Prostate gland (tissue), 2 donors: ENCODE measurements around the gene CHAF1A. TPM values are rescaled to one million over a fixed set of nuclear protein-coding genes. Genes with fewer than 3 reads are reported as not detected.

ENCODE experiments used
- DNase-seq: peaks from one replicate; pipeline ENCODE4 v3.0.0-alpha.2; 2019; ENCODE audit warnings: low spot score
- H3K27ac ChIP-seq, 2 donors: fragments of 200-600 bp; sonication (generic); 2 replicates each; pipeline ENCODE4 v1.5.1; 2017 to 2019
- H3K27me3 ChIP-seq: fragments of 200-600 bp; sonication (generic); replicated peaks from 2 replicates; pipeline ENCODE4 v1.5.1; 2019; ENCODE audit not compliant: insufficient read depth
- H3K36me3 ChIP-seq, 2 donors: fragments of 200-600 bp; sonication (generic); 1 replicate in 1 of 2; 2 replicates in 1 of 2; pipeline versions ENCODE4 v1.5.1 to v1.8.1; 2017 to 2019
- H3K4me1 ChIP-seq: fragments of 200-600 bp; sonication (generic); replicated peaks from 2 replicates; pipeline ENCODE4 v1.5.1; 2019
- H3K4me3 ChIP-seq, 2 donors: fragments of 200-600 bp; sonication (generic); 2 replicates each; pipeline ENCODE4 v1.5.1; 2017 to 2019
- H3K9me3 ChIP-seq: fragments of 200-600 bp; sonication (generic); 2 replicates; pipeline ENCODE4 v1.5.1; 2017
- CTCF ChIP-seq, 4 experiments: fragments of 200-600 bp in 2 of 4; fragments of 450-650 bp in 2 of 4; sonication (generic) in 2 of 4; IDR thresholded peaks; 1 replicate in 3 of 4; 2 replicates in 1 of 4; pipeline ENCODE4 v1.5.1; 2016 to 2019; ENCODE audit warnings: antibody characterized with exemption in 4 of 4, mild to moderate bottlenecking in 2 of 4, moderate library complexity in 2 of 4
- POLR2A ChIP-seq: fragments of 450-650 bp; IDR thresholded peaks from one replicate; pipeline ENCODE4 v1.6.1; 2016; ENCODE audit warnings: antibody characterized with exemption, mild to moderate bottlenecking
- POLR2AphosphoS5 ChIP-seq: sonication (generic); formaldehyde crosslinking; IDR thresholded peaks from one replicate; pipeline ENCODE4 v1.6.1; 2017; ENCODE audit warnings: antibody characterized with exemption
- WGBS: methylation state at CpG from one replicate; pipeline ENCODE4 v1.1.5; 2018; 5-methylcytosine and 5-hydroxymethylcytosine counted together
- intact Hi-C: fragments of 100-400 bp; cut with DNase I; formaldehyde crosslinking; loops from one replicate; pipeline ENCODE4 v1.14.2; 2022
- total RNA-seq, 2 donors: library from RNA; depleted of rRNA; stranded (reverse); fragments of >200 nt; gene quantifications; one replicate each; pipeline ENCODE4 v1.1.0, GENCODE V29; 2016

CHAF1A gene
- total RNA-seq, result 10 to 100 TPM; 13.0 to 18.1 TPM

GRCh38 chr19:4402171-4403004 lies at the start of gene CHAF1A:
TSS of gene CHAF1A (plus strand) at chr19:4402640. CDS start at chr19:4402763, 123 bp downstream.
- WGBS, result under 1% methylated on average over 55 of the region's 84 CpGs
- Histone ChIP-seq H3K27me3 (no peaks in the 10 kb centered on the region), H3K27ac (peak within 1 kb of the TSS; percentile 97), H3K36me3 (no peaks in the 10 kb centered on the region), H3K4me3 (peak within 1 kb of the TSS; percentile 72 to 96), H3K9me3 (no peaks in the 10 kb centered on the region), H3K4me1 (peaks cover 22% of the 10 kb centered on the region)
- DNase-seq, result peak; percentile 100
- intact Hi-C loops, result loop anchor here (5.0 to 10.0 kb wide), 3 partner anchors 55 to 138 kb away; partner anchors contain the start of genes MPND and UBXN6
- peak; percentile 78 for TF ChIP-seq POLR2A
- peak in 3 of 4 experiments; percentile 12 to 28 (median 20) for TF ChIP-seq CTCF (IDR thresholded peaks at IDR 0.05)
- TF ChIP-seq POLR2AphosphoS5, result peak; percentile 99

- no peak overlapping the region for H3K4me3 ChIP-seq
- no peak overlapping the region for H3K27ac ChIP-seq
- DNase-seq, result no peak
- 38% methylated on average over 9 of the region's 9 CpGs for WGBS
- no peaks in the 10 kb centered on the region for H3K27me3 ChIP-seq
- intact Hi-C loops, result loop anchor here (5.0 kb wide), 1 partner anchor 85 kb away; no protein-coding TSS in a partner anchor
- TF ChIP-seq POLR2AphosphoS5 (no peak), CTCF (IDR thresholded peaks at IDR 0.05) (peak; percentile 65 to 85 (median 71))
- H3K4me1 ChIP-seq, result no peaks in the 10 kb centered on the region
- H3K36me3 ChIP-seq, result no peaks in the 10 kb centered on the region
- H3K9me3 ChIP-seq, result no peaks in the 10 kb centered on the region
Measured at GRCh38 chr19:4352701-4353121, 49.7 kb upstream of the CHAF1A start.

GRCh38 chr19:4354282-4354681 lies 48.2 kb upstream of the CHAF1A start:
- Histone ChIP-seq H3K27me3 (no peaks in the 10 kb centered on the region), H3K36me3 (no peaks in the 10 kb centered on the region), H3K4me3 (no peak overlapping the region), H3K4me1 (no peaks in the 10 kb centered on the region), H3K27ac (no peak overlapping the region), H3K9me3 (no peaks in the 10 kb centered on the region)
- intact Hi-C loops, result loop anchor here (5.0 kb wide), 1 partner anchor 87 kb away; no protein-coding TSS in a partner anchor
- no peak for DNase-seq
- WGBS, result 81% methylated on average over 12 of the region's 12 CpGs
- TF ChIP-seq POLR2A (no peak), POLR2AphosphoS5 (no peak), CTCF (IDR thresholded peaks at IDR 0.05) (no peak)

GRCh38 chr19:4354897-4355296 lies 47.5 kb upstream of the CHAF1A start:
- Histone ChIP-seq H3K4me3 (no peak overlapping the region), H3K27ac (no peak overlapping the region), H3K9me3 (no peaks in the 10 kb centered on the region), H3K36me3 (no peaks in the 10 kb centered on the region), H3K27me3 (no peaks in the 10 kb centered on the region), H3K4me1 (no peaks in the 10 kb centered on the region)
- WGBS, result 86% methylated on average over 13 of the region's 17 CpGs
- TF ChIP-seq CTCF (IDR thresholded peaks at IDR 0.05) (no peak), POLR2AphosphoS5 (no peak), POLR2A (no peak)
- intact Hi-C loops, result loop anchor here (5.0 kb wide), 1 partner anchor 88 kb away; no protein-coding TSS in a partner anchor
- DNase-seq, result no peak
